ENCODE measurements around the gene SRSF4.

SRSF4 gene

GRCh38 chr1:29099286-29099685 lies 82.4 kb downstream of the SRSF4 start:
- no peak overlapping the region for H3K4me2 ChIP-seq (ENCODE audit: low read length)
- no peaks in the 10 kb centered on the region for H3K9me2 ChIP-seq (replicated peaks; ENCODE audit: control insufficient read depth, low read length)
- no peaks in the 10 kb centered on the region for H4K20me1 ChIP-seq (ENCODE audit: control insufficient read depth, insufficient read depth, low read depth, low read length)
- no peak overlapping the region for H3K4me3 ChIP-seq (ENCODE audit: low read length)
- H3F3A ChIP-seq (ENCODE audit: control insufficient read depth, insufficient read depth): no peaks in the 10 kb centered on the region
- H3K27me3 ChIP-seq (ENCODE audit: control insufficient read depth, low read length): no peaks in the 10 kb centered on the region
- peaks cover 19% of the 10 kb centered on the region for H3K36me3 ChIP-seq (ENCODE audit: control insufficient read depth, low read length)
- H3K27ac ChIP-seq (ENCODE audit: low read depth, low read length): no peak overlapping the region
- no peaks in the 10 kb centered on the region for H3K9me3 ChIP-seq (ENCODE audit: control insufficient read depth, insufficient read depth, low read length)
- no peak for TF ChIP-seq EZH2phosphoT487 (IDR thresholded peaks at IDR 0.05; ENCODE audit: borderline replicate concordance, low read length)
- no peak for TF ChIP-seq CTCF (IDR thresholded peaks at IDR 0.05; ENCODE audit: low read depth, low read length, poor library complexity, severe bottlenecking)
- no peaks in the 10 kb centered on the region for H3K4me1 ChIP-seq (ENCODE audit: control insufficient read depth, low read length)
- H3K79me2 ChIP-seq (ENCODE audit: control insufficient read depth, low read length): no peaks in the 10 kb centered on the region
